ENCODE results near the gene KCNK5. TPM values are rescaled to one million over a fixed set of nuclear protein-coding genes. Genes with fewer than 3 reads are reported as not detected.

The KCNK5 gene
- total and polyA plus RNA-seq, 2 donors (not counting 1 experiment from before 2014, with no cell fraction given) = 0.07 TPM; not detected in 1

DNA sequence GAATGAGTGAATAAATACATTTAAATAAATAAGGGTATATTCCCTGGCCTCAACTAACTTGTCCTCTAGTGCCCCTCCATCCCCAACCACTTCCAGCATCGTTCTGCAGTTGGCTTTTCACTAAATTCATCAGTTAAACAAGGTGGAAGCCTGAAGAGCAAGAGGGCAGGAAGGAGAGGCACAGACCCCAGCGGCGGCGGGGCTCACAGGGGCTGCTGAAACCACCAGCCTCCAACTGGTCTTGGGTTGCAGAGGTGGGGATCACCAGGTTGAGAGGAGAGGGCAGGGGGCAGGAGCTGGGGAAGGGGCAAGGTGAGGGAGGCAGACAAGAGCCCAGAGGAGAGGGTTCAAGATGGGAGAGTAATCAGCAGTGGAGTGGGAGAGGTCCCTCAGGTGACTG lies 27.1 kb downstream of the KCNK5 start:
- no peak for ATAC-seq (ENCODE audit: low read depth)
- Histone ChIP-seq H4K20me1 (ENCODE audit: control insufficient read depth, insufficient read depth, low read length, poor library complexity, severe bottlenecking) (no peaks in the 10 kb centered on the region), H3K4me2 (replicated peaks; ENCODE audit: low read depth, low read length, poor library complexity, severe bottlenecking) (no peak overlapping the region), H3K4me3 (ENCODE audit: control extremely low read depth in 1 of 5, extremely low read depth in 1 of 5, insufficient read depth in 1 of 5, low read depth in 2 of 5, low read length in 4 of 5) (no peak overlapping the region), H3K9me3 (ENCODE audit: control extremely low read depth in 1 of 3, control insufficient read depth in 2 of 3, insufficient read depth in 1 of 3, low read length in 2 of 3) (peaks cover 0 to 7% (median 0%) of the 10 kb centered on the region in 3 donors), H2AFZ (ENCODE audit: insufficient read depth, low read depth, low read length, poor library complexity, severe bottlenecking) (no peak overlapping the region), H3K36me3 (replicated peaks in 1 of 2; ENCODE audit: control extremely low read depth in 1 of 2, control insufficient read depth in 1 of 2, extremely low read depth in 1 of 2, insufficient read depth in 2 of 2, low read length in 1 of 2) (no peaks in the 10 kb centered on the region), H3K4me1 (ENCODE audit: control insufficient read depth in 2 of 2, insufficient read depth in 2 of 2, low read length in 2 of 2) (peaks cover 22 to 23% of the 10 kb centered on the region in 2 donors), H3K9ac (ENCODE audit: low read length) (no peak overlapping the region), H3K27ac (ENCODE audit: low read length in 2 of 2) (no peak overlapping the region), H3K79me2 (ENCODE audit: control insufficient read depth, insufficient read depth, low read length) (no peaks in the 10 kb centered on the region), H3K27me3 (replicated peaks in 1 of 4; ENCODE audit: control extremely low read depth in 1 of 4, control insufficient read depth in 3 of 4, insufficient read depth in 4 of 4, low read length in 3 of 4) (peaks cover 0 to 64% (median 18%) of the 10 kb centered on the region in 4 experiments)
- peaks cover 31% of the 10 kb centered on the region for H3K27me3 Mint-ChIP-seq
- 100% methylated on average over 3 of the region's 4 CpGs for WGBS (ENCODE audit: insufficient coverage)
- H3K9me3 Mint-ChIP-seq (ENCODE audit: insufficient read depth) = no peaks in the 10 kb centered on the region
- ChIA-PET POLR2A (no interaction called here), CTCF (no interaction called here)
- TF ChIP-seq, protein P1, sequence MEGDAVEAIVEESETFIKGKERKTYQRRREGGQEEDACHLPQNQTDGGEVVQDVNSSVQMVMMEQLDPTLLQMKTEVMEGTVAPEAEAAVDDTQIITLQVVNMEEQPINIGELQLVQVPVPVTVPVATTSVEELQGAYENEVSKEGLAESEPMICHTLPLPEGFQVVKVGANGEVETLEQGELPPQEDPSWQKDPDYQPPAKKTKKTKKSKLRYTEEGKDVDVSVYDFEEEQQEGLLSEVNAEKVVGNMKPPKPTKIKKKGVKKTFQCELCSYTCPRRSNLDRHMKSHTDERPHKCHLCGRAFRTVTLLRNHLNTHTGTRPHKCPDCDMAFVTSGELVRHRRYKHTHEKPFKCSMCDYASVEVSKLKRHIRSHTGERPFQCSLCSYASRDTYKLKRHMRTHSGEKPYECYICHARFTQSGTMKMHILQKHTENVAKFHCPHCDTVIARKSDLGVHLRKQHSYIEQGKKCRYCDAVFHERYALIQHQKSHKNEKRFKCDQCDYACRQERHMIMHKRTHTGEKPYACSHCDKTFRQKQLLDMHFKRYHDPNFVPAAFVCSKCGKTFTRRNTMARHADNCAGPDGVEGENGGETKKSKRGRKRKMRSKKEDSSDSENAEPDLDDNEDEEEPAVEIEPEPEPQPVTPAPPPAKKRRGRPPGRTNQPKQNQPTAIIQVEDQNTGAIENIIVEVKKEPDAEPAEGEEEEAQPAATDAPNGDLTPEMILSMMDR (IDR thresholded peaks at IDR 0.05) = no peak
- no peak for TF ChIP-seq EZH2 (IDR thresholded peaks at IDR 0.05; ENCODE audit: borderline replicate concordance, insufficient read depth, low read depth, low read length, poor library complexity, severe bottlenecking)
- DNase-seq = no peak
- H3K4me1 Mint-ChIP-seq = peaks cover 22% of the 10 kb centered on the region
- intact Hi-C loops (cut with micrococcal nuclease) = no loop called here
- no peak overlapping the region for H3K4me3 Mint-ChIP-seq
- no peak overlapping the region for H3K27ac Mint-ChIP-seq

DNA sequence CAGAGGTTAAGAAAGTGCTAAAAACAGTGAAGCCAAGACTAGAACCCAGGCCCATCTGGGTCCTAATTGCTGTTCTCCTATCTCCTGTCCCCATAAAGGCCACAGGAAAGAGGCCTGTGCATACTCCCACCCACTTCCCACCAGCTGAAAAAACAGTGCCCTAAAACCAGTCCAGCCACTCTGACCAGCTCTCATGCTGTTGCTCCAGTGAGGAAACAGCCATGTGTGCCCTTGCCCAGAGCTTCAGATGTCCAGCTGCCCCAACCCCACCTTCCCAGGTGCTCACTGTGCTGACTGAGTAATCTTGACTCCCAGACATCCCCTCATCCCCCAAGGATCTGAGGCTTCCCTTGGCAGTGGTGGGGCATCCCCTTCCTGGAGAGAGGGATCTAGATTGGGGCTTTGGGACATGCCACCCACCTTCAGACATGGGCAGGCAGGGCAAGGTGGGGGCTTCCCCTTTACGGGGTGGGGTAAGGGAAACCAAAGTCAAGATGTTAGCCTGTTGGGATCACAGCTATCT lies 28.7 kb downstream of the KCNK5 start:
- no peak overlapping the region for H3K4me2 ChIP-seq (replicated peaks; ENCODE audit: low read depth, low read length, poor library complexity, severe bottlenecking)
- no peaks in the 10 kb centered on the region for H3K79me2 ChIP-seq (ENCODE audit: control insufficient read depth, insufficient read depth, low read length)
- H4K20me1 ChIP-seq (ENCODE audit: control insufficient read depth, insufficient read depth, low read length, poor library complexity, severe bottlenecking) = no peaks in the 10 kb centered on the region
- H3K36me3 ChIP-seq (replicated peaks in 1 of 2; ENCODE audit: control extremely low read depth in 1 of 2, control insufficient read depth in 1 of 2, extremely low read depth in 1 of 2, insufficient read depth in 2 of 2, low read length in 1 of 2) = no peaks in the 10 kb centered on the region
- H3K27ac Mint-ChIP-seq = no peak overlapping the region
- H3K9ac ChIP-seq (ENCODE audit: low read length) = no peak overlapping the region
- peaks cover 30% of the 10 kb centered on the region for H3K4me1 Mint-ChIP-seq
- peaks cover 0 to 56% (median 18%) of the 10 kb centered on the region in 4 experiments for H3K27me3 ChIP-seq (replicated peaks in 1 of 4; ENCODE audit: control extremely low read depth in 1 of 4, control insufficient read depth in 3 of 4, insufficient read depth in 4 of 4, low read length in 3 of 4)
- H2AFZ ChIP-seq (ENCODE audit: insufficient read depth, low read depth, low read length, poor library complexity, severe bottlenecking) = no peak overlapping the region
- ChIA-PET POLR2A (no interaction called here), CTCF (no interaction called here)
- no peak for TF ChIP-seq EZH2 (IDR thresholded peaks at IDR 0.05; ENCODE audit: borderline replicate concordance, insufficient read depth, low read depth, low read length, poor library complexity, severe bottlenecking)
- TF ChIP-seq, protein P1 (IDR thresholded peaks at IDR 0.05) = no peak
- no peaks in the 10 kb centered on the region for H3K9me3 Mint-ChIP-seq (ENCODE audit: insufficient read depth)
- H3K4me3 Mint-ChIP-seq = no peak overlapping the region
- 88% methylated on average over 1 of the region's 1 CpG for WGBS (ENCODE audit: insufficient coverage)
- DNase-seq (no peak), ATAC-seq (ENCODE audit: low read depth) (no peak)
- H3K9me3 ChIP-seq (ENCODE audit: control extremely low read depth in 1 of 3, control insufficient read depth in 2 of 3, insufficient read depth in 1 of 3, low read length in 2 of 3) = peaks cover 0 to 7% (median 0%) of the 10 kb centered on the region in 3 donors
- no peak overlapping the region for H3K4me3 ChIP-seq (ENCODE audit: control extremely low read depth in 1 of 5, extremely low read depth in 1 of 5, insufficient read depth in 1 of 5, low read depth in 2 of 5, low read length in 4 of 5)
- H3K4me1 ChIP-seq (ENCODE audit: control insufficient read depth in 2 of 2, insufficient read depth in 2 of 2, low read length in 2 of 2) = peaks cover 33% of the 10 kb centered on the region in 2 donors
- H3K27ac ChIP-seq (ENCODE audit: low read length in 2 of 2) = no peak overlapping the region
- peaks cover 28% of the 10 kb centered on the region for H3K27me3 Mint-ChIP-seq
- intact Hi-C loops (cut with micrococcal nuclease) = no loop called here
